Thymus (tissue), 11 donors: ENCODE data around the gene ESR1. TPM values are rescaled to one million over a fixed set of nuclear protein-coding genes. Genes with fewer than 3 reads are reported as not detected.
A peak's percentile ranks its signal among the peaks of the same experiment; 100 is the strongest.
"Not testable (repeated sequence)": the region's sequence is repeated elsewhere in the genome, so short reads cannot be mapped to it uniquely, and the experiment has no call there.

Source experiments
- DNase-seq, 9 donors: peaks; one replicate each; pipeline ENCODE4 v3.0.0-alpha.2; 2013; ENCODE audit warnings: low spot score in 9 of 9, low read depth in 6 of 9, missing footprints in 1 of 9
- H3K27ac ChIP-seq, 2 donors: one replicate each; pipeline ENCODE4 v1.5.1; 2013; ENCODE audit warnings: control low read depth in 1 of 2, low read depth in 1 of 2, low read length in 1 of 2, mild to moderate bottlenecking in 1 of 2, moderate library complexity in 1 of 2
- H3K27me3 ChIP-seq, 2 donors: one replicate each; pipeline ENCODE4 v1.5.1; 2013; ENCODE audit warnings: low read length in 1 of 2; ENCODE audit not compliant: control insufficient read depth in 2 of 2, insufficient read depth in 1 of 2
- H3K36me3 ChIP-seq, 2 donors: one replicate each; pipeline ENCODE4 v1.5.1; 2013; ENCODE audit warnings: low read length in 1 of 2, mild to moderate bottlenecking in 1 of 2, moderate library complexity in 1 of 2; ENCODE audit not compliant: control insufficient read depth in 2 of 2, insufficient read depth in 2 of 2
- H3K4me1 ChIP-seq, 2 donors: one replicate each; pipeline ENCODE4 v1.5.1; 2013; ENCODE audit warnings: low read length in 2 of 2; ENCODE audit not compliant: control insufficient read depth in 2 of 2, insufficient read depth in 2 of 2
- H3K4me3 ChIP-seq, 2 donors: one replicate each; pipeline ENCODE4 v1.5.1; 2013; ENCODE audit warnings: low read length in 2 of 2, control low read depth in 1 of 2, mild to moderate bottlenecking in 1 of 2
- H3K9me3 ChIP-seq, 2 donors: one replicate each; pipeline ENCODE4 v1.5.1; 2013; ENCODE audit warnings: low read length in 1 of 2, mild to moderate bottlenecking in 1 of 2; ENCODE audit not compliant: control insufficient read depth in 2 of 2, insufficient read depth in 1 of 2
- WGBS: extraction: QIAGEN DNeasy Blood & Tissue Kit; methylation state at CpG from one replicate; pipeline ENCODE4 v1.1.7; 2013; 5-methylcytosine and 5-hydroxymethylcytosine counted together
- polyA plus RNA-seq: library from polyadenylated mRNA; stranded (reverse); fragments of 200-250 nt; gene quantifications from one replicate; pipeline ENCODE4 v1.2.3, GENCODE V29; 2013
- total RNA-seq: library from RNA; stranded (reverse); fragments of 120-200 nt; gene quantifications from one replicate; pipeline ENCODE4 v1.2.4, GENCODE V29; 2013
- donor health status: healthy.

ESR1 gene
- total and polyA plus RNA-seq, 2 donors = 0.28 to 1.2 TPM

DNA sequence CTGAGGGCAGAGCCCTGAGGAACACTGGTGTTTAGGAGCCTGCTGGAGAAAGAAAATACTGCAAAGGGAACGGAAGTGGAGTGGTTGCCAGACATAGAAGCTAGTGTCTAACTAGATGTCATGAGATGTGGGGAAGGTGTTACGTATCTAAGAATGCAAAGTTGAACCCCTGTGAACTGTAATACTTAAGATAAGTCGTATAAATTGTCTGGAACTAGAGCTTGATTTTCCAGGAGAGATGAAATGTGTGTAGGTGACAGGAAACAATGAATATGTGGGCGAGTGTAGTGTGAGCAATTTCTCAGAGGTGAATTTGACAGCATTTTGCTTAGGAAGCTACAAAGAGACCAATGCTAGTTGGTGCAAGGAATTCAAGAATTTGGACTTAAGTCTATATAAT, 27.9 kb downstream of the ESR1 start:
- Histone ChIP-seq H3K36me3 (no peaks in the 10 kb centered on the region), H3K4me1 (no peaks in the 10 kb centered on the region), H3K4me3 (no peak overlapping the region), H3K9me3 (no peaks in the 10 kb centered on the region), H3K27me3 (no peaks in the 10 kb centered on the region), H3K27ac (no peak overlapping the region)
- DNase-seq = no peak
- WGBS = 82% methylated on average over 4 of the region's 4 CpGs

DNA sequence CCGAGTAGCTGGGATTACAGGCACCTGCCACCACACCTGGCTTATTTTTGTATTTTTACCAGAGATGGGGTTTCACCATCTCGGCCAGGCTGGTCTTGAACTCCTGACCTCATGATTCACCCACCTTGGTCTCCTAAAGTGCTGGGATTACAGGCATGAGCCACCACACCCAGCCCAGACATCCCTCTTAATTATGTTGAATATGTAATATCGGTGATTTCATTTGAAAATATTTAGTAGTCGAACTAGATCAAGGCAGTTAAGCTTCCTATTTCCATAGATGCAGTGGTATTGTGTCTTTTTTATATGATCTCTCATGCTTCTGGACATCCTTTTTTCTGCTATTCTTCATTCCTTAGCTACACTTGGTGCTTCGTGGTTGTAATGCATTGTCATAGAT, 29.7 kb downstream of the ESR1 start:
- no peaks in the 10 kb centered on the region for H3K36me3 ChIP-seq
- H3K4me3 ChIP-seq = no peak overlapping the region
- WGBS = 95% methylated on average over 5 of the region's 5 CpGs
- no peak for DNase-seq
- H3K27me3 ChIP-seq = no peaks in the 10 kb centered on the region
- H3K9me3 ChIP-seq = no peaks in the 10 kb centered on the region
- no peak overlapping the region for H3K27ac ChIP-seq
- no peaks in the 10 kb centered on the region for H3K4me1 ChIP-seq

DNA sequence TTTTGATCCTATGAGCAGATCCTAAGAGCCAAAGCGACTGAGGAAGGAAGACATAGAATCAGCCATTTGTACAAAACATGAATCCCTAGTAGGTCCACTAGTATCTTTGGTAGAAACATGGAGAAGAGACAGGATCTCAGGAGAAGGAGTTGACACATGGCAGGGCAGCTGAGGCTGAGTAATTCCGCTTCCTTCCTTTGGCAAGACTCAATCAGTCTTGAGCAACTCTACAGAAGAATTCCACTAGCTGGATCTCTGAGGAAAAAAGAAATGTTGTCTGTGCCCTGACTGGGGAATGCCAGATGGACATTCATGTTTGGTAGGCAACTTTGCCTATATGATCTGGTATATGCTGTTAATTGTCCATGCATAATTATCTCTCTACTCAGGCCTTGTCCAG, 35.3 kb downstream of the ESR1 start:
- no peaks in the 10 kb centered on the region for H3K27me3 ChIP-seq
- WGBS = 99% methylated on average over 2 of the region's 2 CpGs
- H3K4me3 ChIP-seq = no peak overlapping the region
- H3K9me3 ChIP-seq = no peaks in the 10 kb centered on the region
- H3K4me1 ChIP-seq = no peaks in the 10 kb centered on the region
- no peaks in the 10 kb centered on the region for H3K36me3 ChIP-seq
- H3K27ac ChIP-seq = no peak overlapping the region
- DNase-seq = no peak

DNA sequence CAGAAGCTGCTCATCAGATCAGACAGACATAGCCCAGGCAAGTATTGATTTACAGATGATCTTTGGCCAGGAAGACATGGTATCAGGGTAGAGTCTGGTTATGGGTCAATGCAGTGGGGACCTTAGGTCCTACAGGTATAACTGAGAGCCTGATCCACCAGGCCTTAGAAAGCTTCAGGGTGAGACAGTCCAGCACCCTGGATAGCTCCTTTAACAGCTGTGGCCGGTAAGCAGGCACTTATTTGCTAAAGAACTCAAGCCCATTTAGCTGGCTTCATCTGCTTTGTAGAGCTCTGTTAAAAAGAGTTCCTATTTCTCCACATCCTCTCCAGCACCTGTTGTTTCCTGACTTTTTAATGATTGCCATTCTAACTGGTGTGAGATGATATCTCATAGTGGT, 39.6 kb downstream of the ESR1 start:
- Histone ChIP-seq H3K4me3 (no peak overlapping the region), H3K27ac (no peak overlapping the region), H3K4me1 (no peaks in the 10 kb centered on the region), H3K9me3 (no peaks in the 10 kb centered on the region), H3K36me3 (no peaks in the 10 kb centered on the region), H3K27me3 (no peaks in the 10 kb centered on the region)
- WGBS = 74% methylated on average over 1 of the region's 1 CpG
- DNase-seq = peak in 6 of 9 donors; percentile 2 to 44 (median 8)

DNA sequence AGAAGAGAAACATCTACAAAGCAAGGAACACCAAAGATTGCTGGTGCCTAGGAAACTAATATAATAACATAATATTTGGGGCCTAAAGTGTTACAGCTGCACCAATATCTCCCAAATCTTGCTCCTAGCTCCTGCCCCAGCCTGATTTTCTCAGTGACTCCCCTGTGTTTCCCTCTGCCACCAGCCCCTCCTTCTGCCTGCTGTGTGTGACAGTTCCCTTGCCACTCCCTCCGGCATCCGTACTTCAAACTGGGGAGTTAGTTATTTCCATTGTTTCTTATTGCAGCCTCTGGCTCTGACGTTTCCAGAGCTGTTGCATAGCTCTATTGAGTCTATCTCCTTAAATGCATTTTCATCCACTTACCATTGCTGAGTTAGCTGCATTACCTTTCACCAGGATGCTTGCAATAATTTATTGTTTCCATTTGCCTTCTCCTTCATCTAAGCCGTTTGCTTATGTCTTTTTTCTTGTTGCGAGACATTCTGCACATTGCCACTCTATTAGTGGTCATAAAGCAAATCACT, 43.1 kb downstream of the ESR1 start:
- no peak overlapping the region for H3K4me3 ChIP-seq
- no peaks in the 10 kb centered on the region for H3K4me1 ChIP-seq
- WGBS = 89% methylated on average over 5 of the region's 5 CpGs
- H3K27me3 ChIP-seq = no peaks in the 10 kb centered on the region
- no peak for DNase-seq
- no peak overlapping the region for H3K27ac ChIP-seq
- no peaks in the 10 kb centered on the region for H3K9me3 ChIP-seq
- no peaks in the 10 kb centered on the region for H3K36me3 ChIP-seq

DNA sequence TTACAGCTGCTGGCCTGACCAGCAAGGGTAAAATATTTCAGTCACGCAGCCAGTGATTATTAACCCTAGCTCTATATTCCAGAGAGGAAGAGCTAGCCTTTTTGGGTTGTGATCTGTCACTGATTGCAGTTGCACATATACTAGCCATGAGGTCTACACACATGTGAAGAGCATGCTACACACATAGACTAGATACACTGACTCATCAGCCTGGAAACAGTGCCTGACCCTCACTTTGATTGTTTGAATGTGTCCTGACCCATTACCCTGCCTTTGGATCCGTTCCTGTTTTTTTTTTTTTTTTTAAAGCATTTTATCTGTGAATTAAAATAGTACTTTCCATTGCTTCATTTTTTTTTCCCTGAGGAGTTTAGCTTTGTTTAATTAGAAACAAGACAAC, 50.8 kb downstream of the ESR1 start:
- H3K36me3 ChIP-seq = no peaks in the 10 kb centered on the region
- DNase-seq = no peak
- no peak overlapping the region for H3K27ac ChIP-seq
- 88% methylated on average over 2 of the region's 2 CpGs for WGBS
- no peaks in the 10 kb centered on the region for H3K9me3 ChIP-seq
- H3K4me3 ChIP-seq = no peak overlapping the region
- no peaks in the 10 kb centered on the region for H3K27me3 ChIP-seq
- no peaks in the 10 kb centered on the region for H3K4me1 ChIP-seq

DNA sequence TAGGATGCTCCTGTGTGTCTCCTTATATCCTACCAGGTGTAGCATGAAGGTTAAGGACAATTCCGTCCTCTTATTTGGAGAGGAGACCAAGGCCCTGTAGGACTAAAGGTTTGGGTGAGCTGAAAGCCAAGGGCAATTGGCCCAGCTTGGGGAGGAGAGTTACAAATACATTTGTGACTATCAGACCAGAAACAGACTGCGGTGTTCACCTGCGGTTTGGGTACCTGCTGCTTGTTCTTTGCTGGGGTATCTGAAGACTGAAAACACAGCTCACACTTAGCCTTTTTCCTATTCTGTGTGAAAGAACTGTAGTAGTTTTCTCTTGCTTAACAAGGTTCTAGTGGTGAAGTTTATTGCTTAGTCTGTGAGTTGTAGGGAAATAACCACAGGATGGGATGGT, 55.0 kb downstream of the ESR1 start:
- H3K9me3 ChIP-seq = no peaks in the 10 kb centered on the region
- no peaks in the 10 kb centered on the region for H3K36me3 ChIP-seq
- no peaks in the 10 kb centered on the region for H3K27me3 ChIP-seq
- no peak overlapping the region for H3K4me3 ChIP-seq
- no peaks in the 10 kb centered on the region for H3K4me1 ChIP-seq
- H3K27ac ChIP-seq = no peak overlapping the region
- WGBS = 97% methylated on average over 3 of the region's 3 CpGs
- DNase-seq = no peak

DNA sequence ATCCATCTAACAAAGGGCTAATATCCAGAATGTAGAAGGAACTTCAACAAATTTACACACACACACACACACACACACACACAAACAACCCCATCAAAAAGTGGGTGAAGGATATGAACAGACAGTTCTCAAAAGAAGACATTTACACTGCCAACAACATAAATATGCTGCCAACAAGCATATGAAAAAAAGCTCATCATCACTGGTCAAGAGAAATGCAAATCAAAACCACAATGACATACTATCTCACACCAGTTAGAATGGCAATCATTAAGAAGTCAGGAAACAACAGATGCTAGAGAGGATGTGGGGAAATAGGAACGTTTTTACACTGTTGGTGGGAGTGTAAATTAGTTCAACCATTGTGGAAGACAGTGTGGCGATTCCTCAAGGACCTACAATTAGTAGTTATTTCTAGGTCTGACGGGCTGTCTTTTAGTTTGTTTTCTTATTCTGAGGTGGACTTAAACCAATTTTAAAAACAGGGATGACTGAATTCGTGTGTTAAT, 59.9 kb downstream of the ESR1 start:
- H3K36me3 ChIP-seq, H3K27ac ChIP-seq, H3K27me3 ChIP-seq, H3K4me3 ChIP-seq, H3K4me1 ChIP-seq, DNase-seq, H3K9me3 ChIP-seq: not testable (repeated sequence)
- WGBS = 66% methylated on average over 4 of the region's 4 CpGs

DNA sequence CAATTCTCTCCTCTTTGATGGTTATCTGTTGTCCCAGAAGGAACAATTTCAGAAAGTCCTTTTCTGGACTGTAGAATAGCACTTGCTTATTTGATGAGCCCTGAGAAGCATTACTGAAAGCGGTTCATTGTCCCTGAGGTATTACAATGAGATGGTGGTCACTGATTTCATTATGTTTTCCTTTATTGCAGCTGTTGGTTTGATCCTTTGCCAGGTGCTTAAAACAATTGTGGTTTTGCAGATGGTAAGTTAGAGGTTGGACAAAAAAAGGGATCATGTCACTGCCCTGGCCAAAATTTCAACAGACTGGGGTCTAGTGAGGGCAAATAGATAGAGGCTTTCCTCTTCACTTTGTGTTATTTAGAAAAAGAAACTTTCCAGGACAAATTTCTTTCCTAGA, 61.9 kb downstream of the ESR1 start:
- no peaks in the 10 kb centered on the region for H3K36me3 ChIP-seq
- no peaks in the 10 kb centered on the region for H3K9me3 ChIP-seq
- H3K27ac ChIP-seq = no peak overlapping the region
- H3K4me1 ChIP-seq = no peaks in the 10 kb centered on the region
- H3K4me3 ChIP-seq = no peak overlapping the region
- 78% methylated on average over 1 of the region's 1 CpG for WGBS
- H3K27me3 ChIP-seq = no peaks in the 10 kb centered on the region
- DNase-seq = no peak

DNA sequence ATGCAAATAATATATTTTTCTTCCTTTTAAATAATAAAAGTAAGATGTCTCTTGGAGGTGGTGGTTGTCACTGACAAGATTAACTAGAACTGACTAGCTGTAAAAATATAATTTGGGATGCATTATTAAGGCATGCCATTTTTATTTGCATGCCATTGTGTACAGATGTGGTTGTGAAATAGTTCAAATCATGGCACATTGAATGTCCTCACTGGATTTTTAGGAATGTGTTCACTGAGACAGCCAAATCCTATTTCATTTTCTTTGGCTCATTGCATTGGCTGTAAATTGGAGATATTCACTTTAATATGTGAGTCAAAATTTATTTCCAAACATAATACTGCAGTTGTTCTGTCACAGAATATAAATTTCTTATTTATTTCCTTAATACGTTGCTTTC, 62.3 kb downstream of the ESR1 start:
- 92% methylated on average over 1 of the region's 1 CpG for WGBS
- no peak for DNase-seq
- H3K4me3 ChIP-seq = no peak overlapping the region

More for the DNA sequence above, 62.3 kb downstream of the ESR1 start:
- Histone ChIP-seq H3K36me3 (no peaks in the 10 kb centered on the region), H3K9me3 (no peaks in the 10 kb centered on the region), H3K4me1 (no peaks in the 10 kb centered on the region), H3K27ac (no peak overlapping the region), H3K27me3 (no peaks in the 10 kb centered on the region)
